Activated CD8-positive, alpha-beta T cell treated with anti-CD3 and anti-CD28 coated beads for 36 hours (primary cell): ENCODE data around the gene SLC12A9. TPM values are rescaled to one million over a fixed set of nuclear protein-coding genes. Genes with fewer than 3 reads are reported as not detected.

Source experiments
- ATAC-seq: fragments of 200-7000 bp; cut with Tn5 transposase; one replicate; pipeline ENCODE4 v1.10.0; 2021; ENCODE audit warnings: mild to moderate bottlenecking, moderate library complexity
- CTCF ChIA-PET: fragments of 350-600 bp; sonication (Branson Sonifier 250); formaldehyde crosslinking; loops from one replicate; lab custom pipeline; 2021; ENCODE audit warnings: antibody characterized with exemption; lab: Charles Lee
- POLR2A ChIA-PET: fragments of 350-600 bp; sonication (Branson Sonifier 250); formaldehyde crosslinking; loops from one replicate; lab custom pipeline; 2021; ENCODE audit warnings: antibody characterized with exemption; lab: Charles Lee
- DNase-seq: peaks from one replicate; pipeline ENCODE4 v3.0.0-alpha.2; 2020
- H3K27ac Mint-ChIP-seq: one replicate; pipeline ENCODE4 v1.8.0; 2021; ENCODE audit warnings: mild to moderate bottlenecking, mixed read lengths
- H3K27me3 Mint-ChIP-seq: one replicate; pipeline ENCODE4 v1.8.0; 2021; ENCODE audit warnings: mixed read lengths
- H3K36me3 Mint-ChIP-seq: one replicate; pipeline ENCODE4 v1.8.0; 2021; ENCODE audit warnings: low read depth, mixed read lengths
- H3K4me1 Mint-ChIP-seq: one replicate; pipeline ENCODE4 v1.8.0; 2021; ENCODE audit warnings: low read depth, mixed read lengths
- H3K4me3 Mint-ChIP-seq: one replicate; pipeline ENCODE4 v1.8.0; 2021; ENCODE audit warnings: mild to moderate bottlenecking, moderate library complexity, mixed read lengths
- H3K9me3 Mint-ChIP-seq: one replicate; pipeline ENCODE4 v1.8.0; 2021; ENCODE audit warnings: mixed read lengths
- CTCF ChIP-seq: fragments of 200-600 bp; IDR thresholded peaks from one replicate; pipeline ENCODE4 v1.8.0; 2022; ENCODE audit warnings: antibody characterized with exemption, mild to moderate bottlenecking
- intact Hi-C: fragments of 100-400 bp; cut with micrococcal nuclease; formaldehyde crosslinking; loops from one replicate; pipeline ENCODE4 v1.10.0; 2022
- total RNA-seq, 2 experiments: library from RNA; stranded (reverse); gene quantifications; one replicate each; pipeline ENCODE4 v1.2.3, GENCODE V29; 2021

The SLC12A9 gene
- total RNA-seq, 2 experiments from 2014 or later: 10.2 to 11.3 TPM

- POLR2A ChIA-PET: interaction anchor here (1.0 to 7.4 kb wide), 3 partner anchors 15 to 353 kb away, joined by 3 to 167 read pairs (median 5); partner anchors contain the start of genes SLC12A9 and SRRT
- Mint-ChIP-seq H3K4me1 (peaks cover 32% of the 10 kb centered on the region), H3K27ac (no peak overlapping the region), H3K27me3 (peaks cover 27% of the 10 kb centered on the region), H3K4me3 (peak overlapping the region; percentile 73), H3K36me3 (peaks cover 31% of the 10 kb centered on the region), H3K9me3 (no peaks in the 10 kb centered on the region)
- no peak for TF ChIP-seq CTCF
- DNase-seq: no peak
- CTCF ChIA-PET: interaction anchor here (0.7 to 2.5 kb wide), 7 partner anchors 16 to 302 kb away, joined by 3 to 9 read pairs (median 6); partner anchors contain the start of gene SRRT
- no peak for ATAC-seq
- intact Hi-C loops: no loop called here
Observed at GRCh38 chr7:100890653-100891567, 38.4 kb downstream of the SLC12A9 start.

- DNase-seq (no peak), ATAC-seq (no peak)
- no peak overlapping the region for H3K27ac Mint-ChIP-seq
- H3K4me1 Mint-ChIP-seq: peaks cover 30% of the 10 kb centered on the region
- peaks cover 23% of the 10 kb centered on the region for H3K36me3 Mint-ChIP-seq
- intact Hi-C loops: no loop called here
- no peaks in the 10 kb centered on the region for H3K9me3 Mint-ChIP-seq
- no peak for TF ChIP-seq CTCF
- peak overlapping the region; percentile 73 for H3K4me3 Mint-ChIP-seq
- POLR2A ChIA-PET: no interaction called here
- H3K27me3 Mint-ChIP-seq: peaks cover 33% of the 10 kb centered on the region
- CTCF ChIA-PET: interaction anchor here (0.7 to 2.5 kb wide), 3 partner anchors 167 to 301 kb away, joined by 3 to 8 read pairs (median 3); no protein-coding TSS in a partner anchor
Observed at GRCh38 chr7:100891568-100892247, 39.2 kb downstream of the SLC12A9 start.

DNA sequence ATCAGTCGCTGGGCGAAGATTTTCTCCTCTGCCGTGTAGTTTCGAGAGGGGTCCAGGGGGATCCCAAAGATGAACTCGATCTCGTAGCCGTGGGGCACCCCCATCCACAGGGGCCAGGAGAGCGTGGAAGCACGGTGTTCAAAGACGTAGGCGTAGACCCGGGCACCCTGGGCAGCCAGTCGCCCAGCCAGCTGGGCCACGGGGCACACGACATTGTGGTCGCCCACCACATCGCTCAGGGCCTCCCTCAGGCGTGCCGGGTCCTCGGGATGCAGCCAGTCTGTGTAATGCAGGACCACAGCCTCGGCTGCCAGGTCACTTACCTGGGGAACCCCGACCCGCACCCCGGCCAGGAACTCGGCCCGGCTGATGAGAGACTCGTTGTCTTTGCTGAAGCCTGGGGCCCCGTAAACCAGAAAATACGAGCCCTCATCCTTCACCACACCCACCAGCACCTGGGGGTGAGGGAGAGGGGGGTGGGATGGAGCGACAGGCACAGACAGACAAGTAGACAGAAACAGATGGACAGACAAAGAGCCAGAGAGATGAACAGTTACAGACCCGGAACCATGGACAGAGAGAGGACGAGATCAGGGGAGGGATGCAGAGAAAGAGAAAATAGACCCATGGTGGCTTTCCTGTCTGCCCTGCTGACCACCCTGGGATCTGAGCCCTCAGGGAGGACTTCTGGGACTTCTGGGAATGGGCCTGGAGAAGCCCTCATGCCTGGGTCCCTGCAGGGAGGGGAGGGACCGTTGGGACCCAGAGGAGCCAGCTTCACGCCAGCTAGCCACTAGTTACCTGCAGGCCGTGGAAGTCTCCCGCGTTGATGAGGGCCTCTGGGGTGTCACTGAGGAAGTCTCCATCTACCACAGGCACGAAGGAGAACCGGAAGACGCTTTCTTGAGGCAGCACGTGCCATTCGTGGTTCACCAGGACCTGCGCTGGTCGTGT lies 40.1 kb downstream of the SLC12A9 start:
- no peak for TF ChIP-seq CTCF
- H3K4me3 Mint-ChIP-seq: no peak overlapping the region
- H3K27ac Mint-ChIP-seq: no peak overlapping the region
- H3K36me3 Mint-ChIP-seq: peaks cover 14% of the 10 kb centered on the region
- no peak for ATAC-seq
- intact Hi-C loops: no loop called here
- no peaks in the 10 kb centered on the region for H3K9me3 Mint-ChIP-seq
- peaks cover 22% of the 10 kb centered on the region for H3K4me1 Mint-ChIP-seq
- H3K27me3 Mint-ChIP-seq: peaks cover 38% of the 10 kb centered on the region
- no peak for DNase-seq
- ChIA-PET CTCF (interaction anchor here (2.5 kb wide), 1 partner anchor 166 kb away, joined by 8 read pairs; no protein-coding TSS in a partner anchor), POLR2A (no interaction called here)

- POLR2A ChIA-PET: interaction anchor here (0.5 kb wide), 1 partner anchor 18 kb away, joined by 3 read pairs; the partner anchor contains the start of gene SRRT
- CTCF ChIA-PET: interaction anchor here (2.5 to 2.9 kb wide), 3 partner anchors 165 to 184 kb away, joined by 8 to 15 read pairs (median 10); no protein-coding TSS in a partner anchor
- peaks cover 16% of the 10 kb centered on the region for H3K4me1 Mint-ChIP-seq
- no peak for DNase-seq
- peaks cover 43% of the 10 kb centered on the region for H3K27me3 Mint-ChIP-seq
- H3K27ac Mint-ChIP-seq: no peak overlapping the region
- peaks cover 7% of the 10 kb centered on the region for H3K36me3 Mint-ChIP-seq
- no peaks in the 10 kb centered on the region for H3K9me3 Mint-ChIP-seq
- TF ChIP-seq CTCF: no peak
- no peak for ATAC-seq
- intact Hi-C loops: no loop called here
- H3K4me3 Mint-ChIP-seq: no peak overlapping the region
Observed at GRCh38 chr7:100893318-100893895, 40.9 kb downstream of the SLC12A9 start.
